ENCODE data around the gene GTF3A.
A peak's percentile ranks its signal among the peaks of the same experiment; 100 is the strongest.

Gene GTF3A

DNA sequence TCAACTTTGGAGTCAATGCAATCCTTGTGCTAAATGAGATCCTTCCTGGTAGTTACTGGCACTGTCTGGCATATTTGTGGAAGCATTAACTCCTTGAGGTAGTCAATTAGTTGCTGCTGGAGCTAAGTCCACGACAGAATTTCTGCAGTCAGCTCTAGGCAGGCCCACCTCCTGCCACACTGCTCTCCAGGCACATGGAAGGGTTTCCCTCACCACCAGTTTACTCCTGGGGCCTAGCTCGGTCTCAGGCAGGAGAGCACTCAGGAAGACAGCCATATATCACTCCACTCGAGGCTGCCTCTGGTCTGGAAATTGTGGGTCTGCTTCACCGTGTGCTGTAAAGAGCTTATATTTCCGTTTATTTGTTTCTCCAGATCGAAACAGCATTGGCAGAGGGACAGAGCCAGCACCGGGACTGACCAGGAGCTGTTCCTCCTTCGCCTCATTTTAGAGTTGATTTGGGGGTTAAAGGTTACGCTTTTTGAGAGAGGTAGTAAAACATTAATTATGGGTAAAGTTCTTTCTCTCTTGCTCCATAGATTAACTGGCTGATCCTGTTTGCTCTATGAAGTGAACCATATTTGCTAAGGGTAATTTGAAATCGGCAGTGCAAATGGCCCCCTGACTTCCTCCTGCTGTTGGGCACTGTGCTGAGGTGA lies 20.6 kb upstream of the GTF3A start:
- no peak for DNase-seq (ENCODE audit: low read depth)
- no peak overlapping the region for H3K4me3 ChIP-seq (ENCODE audit: low read depth, low read length)

DNA sequence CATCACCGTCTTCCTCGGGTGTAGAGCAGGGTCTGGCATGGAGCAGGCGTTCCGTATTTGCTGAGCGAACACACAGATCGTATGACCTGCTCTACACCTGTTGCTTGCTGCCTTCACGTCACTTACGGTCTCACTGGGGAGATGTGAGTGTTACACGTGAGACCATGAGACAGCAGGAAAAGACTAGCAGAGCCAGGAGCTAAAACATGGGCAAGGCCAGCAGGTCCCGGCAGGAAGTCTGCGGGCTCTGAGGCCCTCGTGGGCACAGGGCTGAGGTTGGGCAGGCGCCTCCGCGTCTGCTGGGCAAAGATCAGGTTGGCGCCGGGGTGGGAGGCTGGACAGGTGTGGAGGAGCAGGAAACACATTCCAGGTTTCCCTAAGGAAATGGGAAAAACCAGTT lies 19.7 kb upstream of the GTF3A start:
- H3K4me3 ChIP-seq (ENCODE audit: low read depth, low read length): no peak overlapping the region
- DNase-seq (ENCODE audit: low read depth): no peak

- DNase-seq (ENCODE audit: low read depth): no peak
- no peak overlapping the region for H3K4me3 ChIP-seq (ENCODE audit: low read depth, low read length)
Observed at GRCh38 chr13:27405546-27406134, 18.8 kb upstream of the GTF3A start.

DNA sequence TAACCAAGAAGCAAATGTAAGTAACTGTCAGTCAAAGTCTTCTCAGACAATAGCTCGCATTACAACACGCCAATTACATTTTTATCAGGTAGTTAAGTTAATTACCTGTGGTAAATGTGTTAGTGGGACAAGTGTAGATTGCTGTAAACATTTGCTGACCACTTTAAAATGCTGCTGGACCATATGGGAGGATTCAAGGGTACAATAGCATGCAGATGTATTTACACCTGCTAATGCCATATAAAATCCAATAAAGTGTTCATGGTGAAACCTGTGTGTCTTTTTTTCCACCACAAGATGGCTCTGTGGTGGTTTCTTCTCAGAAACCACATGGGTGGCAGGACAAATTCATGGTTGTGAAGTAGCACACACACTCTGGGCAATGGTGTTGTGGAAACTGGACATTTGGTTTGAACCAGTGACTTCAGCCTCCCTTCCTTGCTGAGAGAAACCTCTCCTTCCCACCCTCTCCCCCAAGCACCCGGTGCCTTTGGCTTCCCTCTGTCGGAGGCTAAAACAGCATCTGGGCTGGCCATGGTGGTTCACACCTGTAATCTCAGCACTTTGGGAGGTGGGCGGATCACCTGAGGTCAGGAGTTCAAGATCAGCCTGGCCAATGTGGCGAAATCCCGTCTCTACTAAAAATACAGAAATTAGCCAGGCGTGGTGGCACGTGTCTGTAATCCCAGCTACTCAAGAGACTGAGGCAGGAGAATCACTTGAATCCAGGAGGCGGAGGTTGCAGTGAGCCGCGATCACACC lies 18.1 kb upstream of the GTF3A start:
- DNase-seq (ENCODE audit: low read depth): no peak

DNA sequence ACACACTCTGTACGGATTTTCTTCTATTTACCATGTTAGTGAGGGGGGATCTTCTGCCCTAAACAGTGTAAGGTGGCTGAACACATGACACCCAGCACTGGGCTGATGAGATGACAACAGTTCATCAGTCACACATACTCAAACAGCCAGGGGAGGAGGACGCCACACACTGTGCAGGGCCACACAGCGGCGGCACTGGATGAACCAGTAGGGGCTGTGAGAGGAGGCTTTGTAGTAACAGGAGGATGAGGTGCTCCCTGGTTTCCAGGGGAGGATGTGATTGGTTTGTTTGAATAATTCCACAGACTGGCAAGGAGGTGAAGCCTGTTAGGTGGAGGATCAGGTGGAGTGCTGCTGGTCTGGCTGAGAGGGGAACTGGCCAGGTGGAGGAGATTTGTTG lies 16.3 kb upstream of the GTF3A start:
- no peak overlapping the region for H3K4me3 ChIP-seq (ENCODE audit: low read depth, low read length)
- no peak for DNase-seq (ENCODE audit: low read depth)

More for the DNA sequence above, 18.1 kb upstream of the GTF3A start:
- no peak overlapping the region for H3K4me3 ChIP-seq (ENCODE audit: low read depth, low read length)

DNA sequence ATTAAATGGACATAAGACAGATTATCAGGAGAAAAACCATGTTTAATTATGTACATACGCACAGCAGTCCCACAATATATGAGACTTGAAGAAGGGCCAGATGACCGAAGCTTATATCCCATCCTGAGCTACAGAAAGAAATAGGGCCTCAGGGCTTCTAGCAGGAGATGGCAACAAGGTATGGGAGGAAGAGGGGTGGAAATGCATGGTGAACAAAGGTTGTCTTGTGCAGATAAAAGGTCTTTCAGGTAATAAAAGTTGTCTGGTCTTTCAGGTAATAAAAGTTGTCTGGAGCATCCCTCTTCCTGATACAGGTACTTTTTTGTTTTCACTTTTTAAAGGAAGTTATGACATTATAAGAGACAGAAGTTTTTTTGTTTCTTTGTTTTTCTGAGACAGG lies 15.4 kb upstream of the GTF3A start:
- H3K4me3 ChIP-seq (ENCODE audit: low read depth, low read length): no peak overlapping the region
- DNase-seq (ENCODE audit: low read depth): no peak

GRCh38 chr13:27411341-27411740 lies 13.1 kb upstream of the GTF3A start:
- no peak for DNase-seq (ENCODE audit: low read depth)
- H3K4me3 ChIP-seq (ENCODE audit: low read depth, low read length): no peak overlapping the region

DNA sequence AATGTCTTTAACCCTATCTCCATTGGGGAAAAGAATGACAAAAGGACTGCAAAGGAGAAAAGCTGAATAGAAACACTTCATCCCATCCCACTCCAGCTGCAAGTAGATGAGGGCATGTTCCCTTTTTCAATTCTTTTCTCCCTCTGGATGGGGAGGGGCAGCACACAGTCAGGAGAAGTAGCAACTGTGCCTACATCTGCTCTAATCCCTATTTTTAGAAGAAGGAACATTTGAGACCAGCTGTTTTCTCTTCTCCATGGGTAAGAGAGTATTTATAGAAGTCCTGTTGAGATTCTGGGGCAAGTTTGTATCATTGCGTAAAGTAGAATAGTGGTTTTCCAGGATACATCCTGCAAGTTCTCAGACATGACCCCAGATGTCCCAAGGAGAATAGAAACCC lies 9.3 kb upstream of the GTF3A start:
- DNase-seq (ENCODE audit: low read depth): no peak
- H3K4me3 ChIP-seq (ENCODE audit: low read depth, low read length): no peak overlapping the region

- H3K4me3 ChIP-seq (ENCODE audit: low read depth, low read length): no peak overlapping the region
- no peak for DNase-seq (ENCODE audit: low read depth)
Observed at GRCh38 chr13:27419328-27419727, 5.1 kb upstream of the GTF3A start.

DNA sequence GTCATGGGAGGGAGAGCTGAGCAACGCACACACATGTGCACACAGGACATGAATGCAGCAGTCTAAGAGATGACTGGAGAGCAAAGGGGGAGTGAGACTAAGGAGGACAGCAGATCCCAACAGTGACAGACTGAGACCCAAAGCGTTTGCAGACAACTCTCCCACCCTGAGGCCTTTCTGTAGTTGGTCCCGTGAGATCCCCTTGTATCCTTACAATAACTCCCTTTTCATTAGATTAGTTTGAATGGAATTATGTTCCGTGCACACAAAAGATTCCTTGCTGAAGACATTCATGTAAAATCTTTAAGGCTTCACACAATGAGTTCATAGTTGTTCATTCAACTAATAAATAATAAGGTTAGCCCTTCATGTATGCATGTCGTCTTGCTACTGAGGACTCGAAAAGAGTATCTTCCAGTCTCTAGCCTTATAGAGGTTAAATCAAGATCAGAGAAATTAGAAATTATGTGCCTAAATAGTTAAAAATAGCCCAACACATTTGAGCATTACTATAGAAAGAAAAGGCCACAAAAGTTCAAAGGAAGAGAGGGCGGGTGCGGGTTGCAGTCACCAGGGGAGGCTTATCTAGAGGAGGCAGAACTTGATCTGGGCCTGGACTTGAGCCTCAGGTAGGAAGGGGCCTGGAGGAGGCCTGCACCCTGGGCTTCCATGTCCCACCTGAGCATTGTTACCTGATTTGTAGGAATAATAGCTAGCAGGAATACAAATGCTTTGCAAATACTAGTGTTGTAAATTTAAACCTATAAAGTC lies 3.1 kb upstream of the GTF3A start:
- DNase-seq (ENCODE audit: low read depth): no peak
- no peak overlapping the region for H3K4me3 ChIP-seq (ENCODE audit: low read depth, low read length)

GRCh38 chr13:27423333-27423732 lies 1.1 kb upstream of the GTF3A start:
- no peak overlapping the region for H3K4me3 ChIP-seq (ENCODE audit: low read depth, low read length)
- no peak for DNase-seq (ENCODE audit: low read depth)

DNA sequence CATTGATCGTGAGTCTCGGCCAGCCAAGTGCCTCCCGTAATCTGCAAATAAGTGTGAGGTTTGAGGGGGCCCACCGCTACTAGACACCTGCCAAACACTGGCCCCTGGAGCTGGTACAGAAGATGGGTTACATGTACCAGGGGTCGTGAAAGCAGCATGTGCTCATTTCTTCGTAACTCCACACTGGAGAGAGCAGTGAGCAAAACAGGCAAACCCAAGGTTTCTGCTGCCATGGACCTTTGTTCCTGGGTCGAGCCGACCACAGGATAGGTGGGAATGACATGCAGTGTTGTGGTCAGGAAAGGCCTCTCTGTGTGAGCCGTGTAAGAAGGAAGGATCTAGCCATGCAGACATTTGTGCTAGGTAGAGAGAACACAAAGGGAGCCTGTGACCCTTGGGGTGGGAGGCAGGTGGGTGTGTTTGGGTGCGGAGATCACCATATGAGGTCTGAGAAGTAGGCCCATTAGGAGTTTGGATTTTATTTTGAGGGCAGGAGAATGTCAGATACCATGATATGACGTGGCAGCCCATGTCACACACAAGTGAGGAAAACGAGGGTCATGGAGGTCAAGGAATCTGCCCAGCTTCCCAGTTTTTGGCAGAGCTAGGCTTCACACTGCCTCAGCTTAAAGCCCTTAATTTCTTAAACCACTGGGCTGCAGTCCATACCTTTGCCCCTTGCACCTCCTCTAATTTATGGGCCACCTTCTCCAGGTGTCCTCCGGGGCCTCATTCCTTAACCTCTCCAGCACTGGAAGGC lies 919 bp downstream of the GTF3A start:
- peak overlapping the region; percentile 68 for H3K4me3 ChIP-seq (ENCODE audit: low read depth, low read length)
- DNase-seq (ENCODE audit: low read depth): no peak

GRCh38 chr13:27425918-27426630 lies 1.7 kb downstream of the GTF3A start:
- peak; percentile 39 for DNase-seq (ENCODE audit: low read depth)
- H3K4me3 ChIP-seq (ENCODE audit: low read depth, low read length): peak overlapping the region; percentile 68

- DNase-seq (ENCODE audit: low read depth): no peak
- H3K4me3 ChIP-seq (ENCODE audit: low read depth, low read length): no peak overlapping the region
Observed at GRCh38 chr13:27427641-27428040, 3.2 kb downstream of the GTF3A start.

DNA sequence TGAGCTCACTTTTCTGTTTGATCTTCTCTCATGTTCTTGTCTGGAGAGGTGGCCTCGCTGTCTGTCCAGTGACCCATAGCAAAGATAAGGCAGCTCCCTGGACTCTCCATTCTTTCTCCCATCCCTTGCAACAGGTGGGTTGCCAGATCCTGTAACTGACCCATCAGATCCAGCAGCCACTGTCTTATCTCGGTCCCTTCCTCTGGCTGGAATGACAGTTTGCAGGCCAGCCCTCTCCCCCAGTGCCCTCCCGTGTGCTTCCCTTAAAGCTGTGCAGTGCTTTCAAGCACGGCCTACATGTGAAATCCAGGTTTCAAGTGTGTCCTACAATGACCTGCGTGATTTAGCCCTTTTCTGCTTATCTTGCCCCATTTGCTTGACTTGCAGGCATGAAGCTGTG lies 3.7 kb downstream of the GTF3A start:
- H3K4me3 ChIP-seq (ENCODE audit: low read depth, low read length): no peak overlapping the region
- no peak for DNase-seq (ENCODE audit: low read depth)

DNA sequence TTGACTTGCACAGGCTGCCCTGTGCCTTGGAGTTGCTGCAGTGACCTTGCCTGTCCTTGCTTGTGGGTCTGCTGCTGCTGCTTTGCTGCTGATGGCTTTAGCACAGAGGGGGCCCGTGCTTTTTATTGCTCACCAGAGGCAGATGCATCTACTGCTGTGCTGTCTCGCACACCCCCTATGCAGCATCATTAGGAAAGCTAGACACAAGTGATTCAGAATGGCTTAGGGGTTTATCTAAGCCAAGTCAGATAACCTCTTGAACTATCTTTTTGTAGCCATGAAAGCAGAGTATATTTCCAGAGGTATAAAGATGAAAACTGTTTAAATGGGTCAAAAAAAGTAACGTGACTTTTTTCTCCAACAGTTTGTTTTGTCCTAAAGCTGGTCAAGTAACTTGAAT lies 7.8 kb downstream of the GTF3A start:
- no peak overlapping the region for H3K4me3 ChIP-seq (ENCODE audit: low read depth, low read length)
- no peak for DNase-seq (ENCODE audit: low read depth)

DNA sequence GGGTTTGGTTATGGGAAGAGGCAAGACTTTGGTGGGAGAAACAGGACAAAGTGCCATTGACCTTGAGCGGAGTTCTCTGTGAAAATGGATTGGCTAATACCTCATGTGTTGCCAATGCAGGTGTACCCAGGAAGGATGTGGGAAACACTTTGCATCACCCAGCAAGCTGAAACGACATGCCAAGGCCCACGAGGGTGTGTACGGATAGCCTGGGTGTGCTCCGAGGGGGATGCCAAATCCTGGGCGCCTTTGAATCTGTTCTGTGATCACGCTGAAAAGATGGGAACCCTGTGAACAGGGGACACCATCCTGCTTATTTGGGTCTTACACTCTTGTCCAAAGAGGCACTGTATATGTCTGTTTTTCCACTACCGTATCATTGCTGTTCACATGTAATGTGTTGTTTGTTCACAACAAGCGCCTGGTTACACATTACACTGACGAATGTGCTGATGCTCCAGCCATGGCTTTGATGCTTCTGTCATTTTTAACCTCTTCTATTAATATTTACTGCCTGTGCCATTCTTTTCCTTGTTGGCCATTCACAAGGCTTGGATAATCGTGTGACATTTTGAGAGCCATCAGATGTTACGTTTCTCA lies 8.3 kb downstream of the GTF3A start:
- DNase-seq (ENCODE audit: low read depth): no peak
- no peak overlapping the region for H3K4me3 ChIP-seq (ENCODE audit: low read depth, low read length)

GRCh38 chr13:27437126-27437525 lies 12.7 kb downstream of the GTF3A start:
- no peak for DNase-seq (ENCODE audit: low read depth)
- H3K4me3 ChIP-seq (ENCODE audit: low read depth, low read length): no peak overlapping the region

GRCh38 chr13:27440408-27440807 lies 16.0 kb downstream of the GTF3A start:
- no peak for DNase-seq (ENCODE audit: low read depth)
- H3K4me3 ChIP-seq (ENCODE audit: low read depth, low read length): no peak overlapping the region
